H1 (cell line): ENCODE results near the gene FASTK. TPM values are rescaled to one million over a fixed set of nuclear protein-coding genes. Genes with fewer than 3 reads are reported as not detected.

Experiments
- HDAC2 ChIP-seq, 2 experiments: fragments of 300-600 bp in 1 of 2; sonication (generic) in 1 of 2; IDR thresholded peaks; 2 replicates each; pipeline ENCODE4 v1.6.1; 2011 to 2012; ENCODE audit warnings: low read depth in 2 of 2, low read length in 2 of 2, mild to moderate bottlenecking in 2 of 2, moderate library complexity in 2 of 2, borderline replicate concordance in 1 of 2, inconsistent platforms in 1 of 2
- JUN ChIP-seq: IDR thresholded peaks from 2 replicates; pipeline ENCODE4 v1.6.1; 2011; ENCODE audit warnings: low read depth, mild to moderate bottlenecking, improper control_type of control experiment, low read length
- TAF1 ChIP-seq: IDR thresholded peaks from 2 replicates; pipeline ENCODE4 v1.6.1; 2011; ENCODE audit warnings: mild to moderate bottlenecking, low read depth, low read length
- polyA plus RNA-seq, 7 experiments: library from polyadenylated mRNA; depleted of rRNA in 3 of 7; stranded (reverse) in 5 of 7; unstranded in 2 of 7; fragments of >200 nt in 5 of 7; fragments of 200-250 nt in 2 of 7; gene quantifications; 1 replicate in 5 of 7; 2 replicates in 1 of 7; 4 replicates in 1 of 7; pipeline versions ENCODE4 v1.2.1 to v1.2.3, GENCODE V29; 2011 to 2013; ENCODE audit warnings: missing spikeins in 2 of 7, mixed read lengths in 2 of 7
- total RNA-seq: library from RNA; stranded (reverse); fragmentation: NEBNext Ultra II Directional; extraction: Animal tissue kit (Norgen Biotek cat#: 25700); gene quantifications from 2 replicates; pipeline ENCODE4 v1.2.1, GENCODE V29; 2021

The FASTK gene
- total and polyA plus RNA-seq, 2 of the 8 experiments (the other 6 are each of a cell fraction or from before 2014, with no cell fraction given) = 39.4 to 84.0 TPM

DNA sequence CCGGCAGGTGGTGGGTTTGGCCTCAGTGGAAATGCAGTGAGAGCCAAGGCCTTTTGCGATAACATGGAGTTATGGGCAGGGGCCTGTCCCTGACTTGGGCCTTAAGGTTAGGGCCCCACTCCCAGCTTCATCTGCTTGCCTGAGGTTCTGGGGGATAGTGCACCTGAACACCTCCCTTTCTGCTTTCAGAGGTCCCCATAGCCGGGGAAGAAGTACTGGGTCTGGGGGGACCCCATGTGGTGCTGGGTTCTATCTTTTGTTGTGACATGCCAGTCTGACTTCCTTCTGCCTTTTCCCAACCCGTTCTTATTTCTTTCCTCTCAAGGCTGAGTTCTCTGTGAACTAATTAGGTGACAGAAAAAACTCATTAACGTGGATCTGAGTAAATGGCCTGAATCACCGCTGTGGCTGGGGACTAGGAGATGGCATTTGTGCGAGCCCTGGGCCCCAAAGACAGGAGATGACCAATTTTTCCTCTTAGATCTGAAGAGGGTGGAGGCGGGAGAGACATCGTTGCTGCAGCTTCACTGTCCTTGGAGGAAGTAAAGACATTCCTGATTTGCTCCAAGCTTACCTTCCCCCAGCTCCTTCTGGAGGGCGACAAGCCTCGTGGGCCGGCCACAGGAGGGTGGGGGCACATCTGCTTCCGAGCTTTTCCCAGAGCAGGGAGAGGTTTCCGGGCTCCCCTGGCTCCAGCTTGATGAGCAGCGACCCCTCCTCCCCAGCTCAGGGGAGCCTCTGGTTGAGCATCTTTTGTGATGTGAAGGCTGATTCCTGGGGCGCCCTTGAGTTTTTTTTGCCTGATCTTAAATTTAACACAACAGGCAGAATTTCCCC, 7.6 kb upstream of the FASTK start (continued):
- TF ChIP-seq HDAC2 (IDR thresholded peaks at IDR 0.05; ENCODE audit: borderline replicate concordance in 1 of 2, low read depth in 2 of 2, low read length in 2 of 2) = no peak
- no peak for TF ChIP-seq TAF1
- TF ChIP-seq JUN = no peak
